Lower leg skin (tissue), 4 donors: ENCODE data around the gene SLC25A44. TPM values are rescaled to one million over a fixed set of nuclear protein-coding genes. Genes with fewer than 3 reads are reported as not detected.
"Not testable (repeated sequence)": the region's sequence is repeated elsewhere in the genome, so short reads cannot be mapped to it uniquely, and the experiment has no call there.

Source experiments
- DNase-seq, 2 donors: peaks; one replicate each; pipeline ENCODE4 v3.0.0-alpha.2; 2019; ENCODE audit warnings: low spot score in 2 of 2
- H3K4me3 ChIP-seq: fragments of 200-600 bp; sonication (generic); 2 replicates; pipeline ENCODE4 v1.5.1; 2017; ENCODE audit warnings: mild to moderate bottlenecking, low read depth; ENCODE audit not compliant: poor library complexity, severe bottlenecking
- CTCF ChIP-seq, 3 donors: fragments of 450-650 bp; IDR thresholded peaks; one replicate each; pipeline ENCODE4 v1.5.1; 2016; ENCODE audit warnings: antibody characterized with exemption in 3 of 3, mild to moderate bottlenecking in 3 of 3, moderate library complexity in 2 of 3
- POLR2A ChIP-seq, 2 donors: fragments of 450-650 bp; IDR thresholded peaks; one replicate each; pipeline ENCODE4 v1.6.1; 2016 to 2017; ENCODE audit warnings: antibody characterized with exemption in 2 of 2, mild to moderate bottlenecking in 1 of 2, moderate library complexity in 1 of 2
- WGBS, 2 donors: methylation state at CpG; one replicate each; pipeline ENCODE4 v1.1.5; 2018; 5-methylcytosine and 5-hydroxymethylcytosine counted together
- intact Hi-C: fragments of 100-400 bp; cut with DNase I; formaldehyde crosslinking; loops from one replicate; pipeline ENCODE4 v1.15.0; 2023; ENCODE audit warnings: low total_unique reads
- total RNA-seq, 4 donors: library from RNA; depleted of rRNA; stranded (reverse); fragments of >200 nt; gene quantifications; one replicate each; pipeline ENCODE4 v1.1.0, GENCODE V29; 2016

The SLC25A44 gene
- total RNA-seq, 4 donors from 2014 or later, result 11.3 to 15.3 (median 13.3) TPM

- TF ChIP-seq CTCF (IDR thresholded peaks at IDR 0.05), result no peak
- TF ChIP-seq POLR2A (IDR thresholded peaks at IDR 0.05), result no peak
- no peak for DNase-seq
- no peak overlapping the region for H3K4me3 ChIP-seq
- 94 to 97% methylated on average over 3 of the region's 3 CpGs for WGBS, 2 donors
- intact Hi-C loops, result no loop called here
Observed at GRCh38 chr1:156180471-156180870, 13.4 kb upstream of the SLC25A44 start.

GRCh38 chr1:156181391-156181924, 12.4 kb upstream of the SLC25A44 start:
- H3K4me3 ChIP-seq, intact Hi-C loops, DNase-seq: not testable (repeated sequence)
- 42 to 51% methylated on average over 8 of the region's 8 CpGs for WGBS, 2 donors

GRCh38 chr1:156182010-156182779, 11.7 kb upstream of the SLC25A44 start:
- 83% methylated on average over 12 of the region's 12 CpGs for WGBS, 2 donors
- H3K4me3 ChIP-seq, intact Hi-C loops, DNase-seq: not testable (repeated sequence)

GRCh38 chr1:156186347-156187177, 7.3 kb upstream of the SLC25A44 start:
- DNase-seq, intact Hi-C loops, H3K4me3 ChIP-seq: not testable (repeated sequence)
- WGBS, 2 donors, result 88 to 97% methylated on average over 2 of the region's 2 CpGs

GRCh38 chr1:156190265-156190664, 3.6 kb upstream of the SLC25A44 start:
- 77 to 85% methylated on average over 4 of the region's 4 CpGs for WGBS, 2 donors
- intact Hi-C loops, H3K4me3 ChIP-seq, DNase-seq: not testable (repeated sequence)

- DNase-seq, result no peak
- 76 to 77% methylated on average over 4 of the region's 4 CpGs for WGBS, 2 donors
- intact Hi-C loops, result no loop called here
- TF ChIP-seq POLR2A (IDR thresholded peaks at IDR 0.05), result no peak
- TF ChIP-seq CTCF (IDR thresholded peaks at IDR 0.05), result no peak
- H3K4me3 ChIP-seq, result no peak overlapping the region
Observed at GRCh38 chr1:156191292-156191964, 2.5 kb upstream of the SLC25A44 start.

GRCh38 chr1:156193208-156193487, 756 bp upstream of the SLC25A44 start:
- 70 to 74% methylated on average over 7 of the region's 7 CpGs for WGBS, 2 donors
- TF ChIP-seq POLR2A (IDR thresholded peaks at IDR 0.05) (no peak), CTCF (IDR thresholded peaks at IDR 0.05) (no peak)
- DNase-seq, result no peak
- H3K4me3 ChIP-seq, result no peak overlapping the region
- intact Hi-C loops, result no loop called here
